Muscle of back (tissue), 11 donors: ENCODE results near the gene VAT1. TPM values are rescaled to one million over a fixed set of nuclear protein-coding genes. Genes with fewer than 3 reads are reported as not detected.
"Not testable (repeated sequence)": the region's sequence is repeated elsewhere in the genome, so short reads cannot be mapped to it uniquely, and the experiment has no call there.

Source experiments
- DNase-seq, 3 donors: peaks; one replicate each; pipeline versions ENCODE4 v3.0.0 to v3.0.0-alpha.2; 2013
- polyA plus RNA-seq, 10 donors: library from polyadenylated mRNA; unstranded; fragments of 120-200 nt; gene quantifications; one replicate each; pipeline ENCODE4 v1.2.1, GENCODE V29; 2013; ENCODE audit not compliant: insufficient read length in 10 of 10

VAT1 gene
- polyA plus RNA-seq, 10 donors: 62.1 to 97.2 (median 77.5) TPM

DNA sequence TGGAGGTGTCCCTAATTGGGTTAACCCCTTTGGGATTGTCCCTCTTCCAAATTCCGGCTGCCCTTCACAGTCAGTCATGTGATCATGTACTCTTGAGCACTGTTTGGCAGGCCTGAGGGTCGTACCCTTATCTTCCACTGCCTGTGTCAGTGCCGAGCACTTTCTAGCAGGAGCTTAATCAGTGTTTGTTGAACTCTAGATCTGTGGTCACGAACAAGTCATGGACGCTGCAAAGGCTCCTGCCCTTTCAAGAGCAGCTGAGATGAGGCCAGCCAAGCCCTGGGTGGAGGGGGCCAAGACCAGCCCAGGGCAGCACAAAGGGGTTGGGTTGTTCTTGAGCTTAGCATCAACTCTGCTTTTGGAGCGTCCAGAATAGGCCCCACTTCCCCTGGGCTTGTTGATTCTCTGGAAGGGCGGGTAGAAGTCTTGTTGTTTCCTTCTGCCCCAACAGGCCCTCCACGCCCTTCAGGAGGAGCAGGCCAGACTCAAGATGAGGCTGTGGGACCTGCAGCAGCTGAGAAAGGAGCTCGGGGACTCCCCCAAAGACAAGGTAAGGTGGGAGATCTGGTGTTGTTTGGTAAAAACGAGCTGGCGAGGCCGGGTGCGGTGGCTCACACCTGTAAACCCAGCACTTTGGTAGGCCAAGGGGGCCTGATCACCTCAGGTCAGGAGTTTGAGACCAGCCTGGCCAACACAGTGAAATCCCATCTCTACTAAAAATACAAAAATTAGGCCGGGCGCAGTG, 10.3 kb downstream of the VAT1 start:
- no peak for DNase-seq

DNA sequence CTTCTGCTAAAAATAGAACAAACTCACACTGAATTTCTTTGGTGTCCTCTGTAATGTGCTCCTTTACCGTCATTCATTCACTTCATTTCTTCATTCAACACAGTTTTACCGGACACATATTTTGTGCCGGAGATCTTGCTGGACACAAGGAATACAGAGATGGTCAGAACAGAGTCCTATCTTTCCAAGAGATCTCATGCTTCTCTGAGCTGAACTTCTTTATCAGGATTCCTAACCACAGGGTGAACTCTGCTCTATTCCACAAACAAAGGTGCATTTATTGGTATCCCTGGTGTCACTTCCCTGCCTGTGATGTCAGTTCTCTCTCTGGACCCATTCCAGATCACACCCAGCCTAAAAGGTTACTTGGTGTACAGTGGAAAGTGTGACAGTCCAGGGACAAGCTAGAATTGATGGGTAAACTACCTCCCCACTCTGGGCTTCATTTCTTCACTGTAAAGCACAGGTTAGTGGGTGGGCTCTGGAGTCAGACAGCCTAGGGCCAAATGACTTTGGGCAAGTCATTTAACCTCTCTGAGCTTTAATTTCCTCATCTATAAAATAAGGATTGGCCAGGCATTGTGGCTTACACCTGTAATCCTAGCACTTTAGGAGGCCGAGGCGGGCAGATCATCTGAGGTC, 11.4 kb downstream of the VAT1 start:
- DNase-seq: no peak

- peak; percentile 81 to 94 (median 86) for DNase-seq
Observed at GRCh38 chr17:43006639-43007551, 15.3 kb downstream of the VAT1 start, which contains the start of gene IFI35. Gene IFI35, plus strand, starts transcription at chr17:43006784. Its CDS starts 164 bp downstream, at chr17:43006948.

- no peak for DNase-seq
Observed at GRCh38 chr17:43003542-43004172, 18.5 kb downstream of the VAT1 start.

DNA sequence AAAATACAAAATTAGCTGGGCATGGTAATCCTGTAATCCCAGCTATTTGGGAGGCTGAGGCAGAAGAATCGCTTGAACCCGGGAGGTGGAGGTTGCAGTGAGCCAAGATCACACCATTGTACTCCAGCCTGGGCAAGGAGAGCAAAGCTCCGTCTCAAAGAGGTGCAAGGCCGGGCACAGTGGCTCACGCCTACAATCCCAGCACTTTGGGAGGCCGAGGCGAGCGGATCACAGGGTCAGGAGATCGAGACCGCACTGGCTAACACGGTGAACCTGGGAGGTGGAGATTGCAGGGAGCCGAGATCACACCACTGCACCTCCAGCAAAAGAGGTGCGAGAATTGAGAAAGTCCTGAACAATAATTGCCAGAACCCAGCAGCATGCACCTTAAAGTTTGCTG, 21.3 kb downstream of the VAT1 start:
- DNase-seq: not testable (repeated sequence)

- no peak for DNase-seq
Observed at GRCh38 chr17:42999003-42999525, 23.1 kb downstream of the VAT1 start.

DNA sequence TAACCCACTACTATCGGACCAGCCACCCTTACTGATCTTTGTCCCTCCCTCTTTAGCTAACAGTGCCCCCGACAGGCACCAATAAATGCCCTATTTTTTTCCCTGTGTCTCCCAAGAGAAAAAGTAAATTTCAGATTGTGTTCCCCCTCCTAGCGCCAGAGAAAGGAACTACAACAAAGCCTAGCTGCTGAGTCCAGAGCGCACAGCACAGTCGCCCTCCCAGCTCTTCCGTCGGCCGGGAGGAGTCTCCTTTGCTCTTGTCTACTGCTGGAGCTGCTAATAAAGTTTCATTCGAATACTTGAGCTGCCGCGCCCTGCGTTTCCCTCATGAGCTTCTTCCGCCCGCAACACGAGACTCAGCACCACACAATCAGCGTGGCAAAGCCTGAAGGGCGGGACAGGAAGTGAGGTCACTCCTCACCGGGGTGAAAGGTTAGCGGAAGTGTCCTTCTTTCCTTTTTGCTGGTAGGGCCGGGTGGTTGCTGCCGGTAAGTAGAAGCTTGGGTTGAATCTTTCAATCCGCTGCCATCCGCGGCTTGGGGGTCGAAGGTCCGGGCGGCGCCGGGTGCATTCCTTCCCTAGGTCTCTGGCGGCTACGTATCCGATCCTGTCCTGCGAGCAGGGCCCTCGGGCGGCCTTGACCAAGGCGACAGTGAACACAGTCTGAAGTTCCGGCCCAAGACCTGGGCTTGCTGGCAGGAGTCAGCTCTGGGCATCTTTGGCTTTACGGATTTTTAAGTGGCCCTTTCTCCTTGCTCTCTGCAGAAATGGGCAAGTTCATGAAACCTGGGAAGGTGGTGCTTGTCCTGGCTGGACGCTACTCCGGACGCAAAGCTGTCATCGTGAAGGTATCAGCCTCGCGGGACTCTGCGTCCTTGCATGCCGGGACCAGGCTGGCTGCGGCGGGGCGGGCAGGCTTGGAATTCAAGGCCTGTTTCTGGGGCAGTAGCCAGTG, 23.9 kb downstream of the VAT1 start, which contains the start of gene RPL27:
Gene RPL27 (plus strand): TSS at position 436 of the 955 bp plus-strand sequence. CDS start 332 bp downstream, at position 768.
- peak; percentile 100 for DNase-seq

DNA sequence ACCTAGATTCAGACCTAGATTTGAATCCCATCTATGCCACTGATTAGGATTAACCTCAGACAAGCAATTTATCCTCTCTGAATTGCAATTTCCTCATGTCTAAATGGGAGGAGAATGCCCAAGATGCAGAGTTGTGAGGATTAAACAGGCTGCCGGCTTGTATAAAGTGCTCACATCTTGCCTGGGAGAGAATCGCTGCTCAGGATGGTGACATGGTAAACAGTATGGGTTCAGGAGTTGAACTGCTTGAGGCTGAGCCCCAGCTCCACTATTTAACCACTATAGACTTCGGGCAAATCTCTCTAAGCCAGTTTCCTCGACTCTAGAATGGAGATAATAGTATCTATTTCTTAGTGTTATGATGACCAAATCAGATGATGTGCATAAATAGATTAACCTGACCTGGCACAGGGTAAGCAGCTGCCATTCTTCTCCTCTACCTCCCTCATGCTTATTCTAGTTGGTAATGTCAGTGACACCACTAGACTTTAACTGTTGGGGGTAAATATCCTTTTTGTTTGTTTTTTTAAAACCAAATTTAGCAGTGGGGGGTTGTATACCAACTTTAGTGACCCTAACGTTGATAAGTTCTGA, 24.7 kb downstream of the VAT1 start:
- DNase-seq: no peak

DNA sequence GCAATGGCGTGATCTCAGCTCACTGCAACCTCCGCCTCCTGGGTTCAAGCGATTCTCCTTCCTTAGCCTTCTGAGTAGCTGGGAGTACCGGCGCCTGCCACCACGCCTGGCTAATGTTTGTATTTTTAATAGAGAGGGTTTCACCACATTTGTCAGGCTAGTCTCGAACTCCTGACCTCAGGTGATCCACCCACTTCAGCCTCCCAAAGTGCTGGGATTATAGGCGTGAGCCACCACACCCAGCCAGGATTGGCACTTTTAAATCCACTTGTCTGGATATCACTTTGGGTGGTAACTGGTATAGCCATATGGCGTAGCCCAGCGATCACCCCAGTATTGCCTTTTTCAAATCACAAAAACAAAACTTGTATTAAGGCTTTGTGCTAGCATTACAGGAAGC, 28.3 kb downstream of the VAT1 start:
- DNase-seq: not testable (repeated sequence)

- no peak for DNase-seq
Observed at GRCh38 chr17:42992872-42993271, 29.3 kb downstream of the VAT1 start.

DNA sequence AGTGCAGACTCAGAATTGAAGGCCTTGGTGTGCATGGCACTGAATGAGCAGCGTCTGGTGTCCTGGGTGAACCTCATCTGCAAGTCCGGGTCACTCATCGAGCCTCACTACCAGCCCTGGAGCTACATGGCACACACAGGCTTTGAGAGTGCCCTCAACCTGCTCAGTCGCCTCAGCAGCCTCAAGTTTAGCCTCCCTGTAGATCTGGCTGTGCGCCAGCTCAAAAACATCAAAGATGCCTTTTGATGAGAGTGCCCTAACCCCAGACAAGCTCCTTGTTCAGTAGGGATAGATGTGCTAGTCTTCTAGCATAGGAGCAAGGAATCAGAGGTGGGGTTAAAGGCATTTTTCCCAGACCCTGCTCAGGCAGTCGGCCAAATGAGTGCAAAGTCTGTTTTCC, 30.7 kb downstream of the VAT1 start:
- DNase-seq: no peak

DNA sequence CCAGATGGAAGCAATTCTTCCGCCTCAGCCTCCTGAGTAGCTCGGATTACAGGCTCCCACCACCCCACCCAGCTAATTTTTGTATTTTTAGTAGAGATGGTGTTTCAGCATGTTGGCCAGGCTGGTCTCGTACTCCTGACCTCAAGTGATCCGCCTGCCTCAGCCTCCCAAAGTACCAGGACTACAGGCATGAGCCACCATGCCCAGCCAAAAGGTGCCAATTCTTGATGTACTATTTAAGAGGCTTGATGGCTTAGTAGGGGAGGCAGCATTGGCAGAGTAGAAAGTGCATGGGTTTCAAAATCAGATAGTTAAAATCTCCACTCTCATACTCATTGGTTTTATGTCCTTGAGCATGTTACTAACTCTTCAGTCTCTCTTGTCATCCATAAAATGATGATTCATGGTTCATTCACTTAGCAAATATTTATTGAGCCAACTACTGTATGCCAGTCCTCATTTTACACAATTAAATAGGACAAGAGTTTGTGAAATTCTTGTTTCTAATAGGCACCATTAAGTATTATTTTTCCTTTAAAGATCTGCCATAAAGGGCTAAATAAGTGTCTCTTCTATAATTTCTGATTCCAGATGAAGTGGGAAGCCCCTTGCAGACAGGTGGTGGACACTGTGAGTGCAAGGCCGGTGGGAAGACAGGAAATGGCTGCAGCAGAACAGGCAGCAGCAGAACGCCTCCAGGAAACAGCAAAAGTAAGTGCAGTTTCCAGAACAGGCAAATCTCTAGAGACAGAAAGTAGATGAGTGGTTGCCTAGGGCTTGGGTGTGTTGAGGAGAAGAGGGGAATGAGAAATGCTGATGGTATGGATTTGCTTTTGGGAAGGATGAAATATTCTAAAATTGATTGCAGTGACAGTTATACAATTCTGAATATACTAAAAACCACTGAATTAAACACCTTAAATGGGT, 32.2 kb downstream of the VAT1 start:
- DNase-seq: no peak

DNA sequence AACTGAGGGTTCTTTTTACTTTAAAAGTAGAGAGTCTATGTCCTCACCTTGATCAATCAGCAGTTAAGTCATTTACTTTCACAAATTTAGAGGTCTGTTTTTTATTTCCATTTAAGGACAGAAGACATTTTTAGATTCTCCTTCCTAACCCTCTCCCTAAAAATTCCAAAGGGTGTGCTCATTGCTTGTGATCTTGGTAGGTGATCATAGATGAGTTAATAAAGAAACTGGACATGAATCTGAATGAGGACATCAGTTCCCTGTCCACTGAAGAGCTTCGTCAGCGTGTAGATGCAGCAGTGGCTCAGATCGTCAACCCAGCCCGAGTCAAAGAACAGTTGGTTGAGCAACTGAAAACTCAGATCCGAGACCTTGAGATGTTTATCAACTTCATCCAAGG, 33.0 kb downstream of the VAT1 start:
- DNase-seq: no peak

DNA sequence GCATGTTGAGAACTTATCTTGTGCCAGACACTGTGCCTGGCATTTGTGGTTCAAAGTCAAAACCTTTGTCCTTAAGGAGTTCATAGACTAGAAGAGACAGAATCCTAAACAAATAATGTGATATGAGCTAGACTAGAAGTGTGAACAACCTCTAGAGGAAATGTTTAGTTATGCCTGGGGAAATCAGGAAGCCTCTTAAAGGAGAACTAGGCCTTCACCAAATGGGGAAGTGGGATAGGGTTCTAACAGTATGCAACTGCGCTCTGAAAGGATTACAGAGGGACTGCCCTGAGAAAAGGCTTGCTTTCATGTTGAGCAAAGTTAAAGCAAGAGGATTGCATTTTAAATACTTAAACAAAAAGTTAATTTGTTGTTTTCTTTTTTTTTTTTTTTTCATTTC, 37.0 kb downstream of the VAT1 start:
- no peak for DNase-seq

- no peak for DNase-seq
Observed at GRCh38 chr17:42982266-42982665, 39.9 kb downstream of the VAT1 start.

DNA sequence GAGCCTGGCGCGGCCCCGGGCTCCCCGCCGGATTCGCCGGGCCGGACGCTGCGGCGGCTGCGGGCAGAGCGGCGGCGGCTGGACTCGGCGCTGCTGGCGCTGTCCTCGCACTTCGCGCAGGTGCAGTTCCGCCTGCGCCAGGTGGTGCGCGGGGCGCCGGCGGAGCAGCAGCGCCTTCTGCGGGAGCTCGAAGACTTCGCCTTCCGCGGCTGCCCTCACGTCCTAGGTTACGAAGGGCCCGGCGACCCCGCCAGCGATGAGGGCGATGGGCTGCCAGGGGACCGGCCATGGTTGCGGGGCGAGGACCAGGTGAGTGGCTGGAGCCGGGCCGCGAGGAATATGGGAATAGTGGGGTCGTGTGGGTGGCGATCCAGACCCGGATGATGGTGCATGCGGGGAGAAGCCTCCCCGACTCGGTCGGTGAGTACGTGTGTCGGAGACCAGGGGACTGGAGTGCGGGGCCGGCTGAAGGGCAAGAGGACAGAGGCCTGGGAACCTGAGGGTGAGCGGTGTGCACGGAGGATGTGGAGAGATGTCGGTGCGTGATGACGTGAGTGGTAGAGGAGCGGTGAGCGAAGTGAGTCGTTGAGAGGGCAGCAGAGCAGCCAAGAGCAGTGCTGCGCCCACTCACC, 41.3 kb downstream of the VAT1 start:
- peak in 2 of 3 donors; percentile 23 to 59 for DNase-seq

- peak; percentile 79 to 93 (median 92) for DNase-seq
Observed at GRCh38 chr17:42980274-42980765, 41.9 kb downstream of the VAT1 start, which contains the start of gene RUNDC1. Gene RUNDC1, plus strand, starts transcription at chr17:42980565. Its CDS starts 12 bp downstream, at chr17:42980577.
